GM23338 (cell line): ENCODE results near the gene TRABD2A. TPM values are rescaled to one million over a fixed set of nuclear protein-coding genes. Genes with fewer than 3 reads are reported as not detected.

Source experiments
- ATAC-seq: fragments of 200-7000 bp; cut with Tn5 transposase; 3 replicates; pipeline ENCODE4 v1.9.1; 2020
- DNase-seq: peaks from one replicate; pipeline ENCODE4 v3.0.0-alpha.2; 2015; ENCODE audit warnings: low spot score
- H2AFZ ChIP-seq: fragments of 200-600 bp; sonication (generic); 2 replicates; pipeline ENCODE4 v1.8.0; 2016; ENCODE audit warnings: antibody characterized with exemption, mild to moderate bottlenecking, moderate library complexity
- H3F3A ChIP-seq: fragments of 200-600 bp; sonication (generic); replicated peaks from 2 replicates; pipeline ENCODE4 v1.8.0; 2017; ENCODE audit warnings: antibody characterized with exemption, mixed run types, low read depth
- H3K27ac ChIP-seq: fragments of 200-600 bp; sonication (generic); 2 replicates; pipeline ENCODE4 v1.6.1; 2016; ENCODE audit warnings: low read depth
- H3K27me3 ChIP-seq: fragments of 200-600 bp; sonication (generic); 2 replicates; pipeline ENCODE4 v1.8.0; 2016; ENCODE audit warnings: mild to moderate bottlenecking, mixed run types, moderate library complexity; ENCODE audit not compliant: insufficient read depth
- H3K36me3 ChIP-seq: fragments of 200-600 bp; sonication (generic); 2 replicates; pipeline ENCODE4 v1.8.0; 2016; ENCODE audit warnings: mild to moderate bottlenecking; ENCODE audit not compliant: insufficient read depth
- H3K4me1 ChIP-seq: fragments of 200-600 bp; sonication (generic); 2 replicates; pipeline ENCODE4 v1.8.0; 2016; ENCODE audit warnings: mild to moderate bottlenecking, moderate library complexity; ENCODE audit not compliant: insufficient read depth
- H3K4me2 ChIP-seq: fragments of 200-600 bp; sonication (generic); 2 replicates; pipeline ENCODE4 v1.7.1; 2017; ENCODE audit warnings: mixed run types
- H3K4me3 ChIP-seq: fragments of 200-600 bp; sonication (generic); 2 replicates; pipeline ENCODE4 v1.6.1; 2016; ENCODE audit warnings: mixed run types
- H3K79me2 ChIP-seq: fragments of 200-600 bp; sonication (generic); replicated peaks from 2 replicates; pipeline ENCODE4 v1.8.0; 2017; ENCODE audit warnings: mild to moderate bottlenecking; ENCODE audit not compliant: insufficient read depth
- H3K9me2 ChIP-seq: fragments of 200-600 bp; sonication (generic); 2 replicates; pipeline ENCODE4 v1.8.0; 2017; ENCODE audit not compliant: insufficient read depth
- H4K20me1 ChIP-seq: fragments of 200-600 bp; sonication (generic); replicated peaks from 2 replicates; pipeline ENCODE4 v1.8.0; 2017; ENCODE audit warnings: mild to moderate bottlenecking; ENCODE audit not compliant: insufficient read depth
- H3K27ac Mint-ChIP-seq: 2 replicates; pipeline ENCODE4 v1.8.0; 2020; ENCODE audit warnings: inconsistent platforms, mild to moderate bottlenecking, moderate library complexity, mixed read lengths
- H3K27me3 Mint-ChIP-seq: 3 replicates; pipeline ENCODE4 v1.8.0; 2022; ENCODE audit warnings: low read depth, mild to moderate bottlenecking, moderate library complexity, mixed read lengths, inconsistent platforms; ENCODE audit not compliant: insufficient read depth, poor library complexity
- H3K36me3 Mint-ChIP-seq: 3 replicates; pipeline ENCODE4 v1.8.0; 2021; ENCODE audit warnings: low read depth, mild to moderate bottlenecking, inconsistent platforms, moderate library complexity, mixed read lengths
- H3K4me1 Mint-ChIP-seq: 3 replicates; pipeline ENCODE4 v1.8.0; 2020; ENCODE audit warnings: mild to moderate bottlenecking, inconsistent platforms, mixed read lengths
- H3K4me3 Mint-ChIP-seq: 3 replicates; pipeline ENCODE4 v1.8.0; 2021; ENCODE audit warnings: moderate library complexity, mild to moderate bottlenecking, inconsistent platforms, mixed read lengths
- H3K9me3 Mint-ChIP-seq: 3 replicates; pipeline ENCODE4 v1.8.0; 2020; ENCODE audit warnings: moderate library complexity, mild to moderate bottlenecking, inconsistent platforms, mixed read lengths
- CREB1 ChIP-seq: fragments of 250-450 bp; sonication (Bioruptor Pico); IDR thresholded peaks from 2 replicates; pipeline ENCODE4 v1.5.0; 2020; ENCODE audit warnings: low read depth, mild to moderate bottlenecking, moderate library complexity
- CTCF ChIP-seq, 2 experiments: fragments of 200-600 bp in 1 of 2; sonication (generic) in 1 of 2; conservative IDR thresholded peaks; 2 replicates each; pipeline versions ENCODE4 v1.5.1 to v1.6.1; 2016 to 2017; ENCODE audit warnings: antibody characterized with exemption in 2 of 2, low read depth in 2 of 2, mild to moderate bottlenecking in 2 of 2, moderate library complexity in 1 of 2
- EZH2 ChIP-seq: fragments of 200-600 bp; sonication (generic); IDR thresholded peaks from one replicate; pipeline ENCODE4 v1.8.0; 2017; ENCODE audit warnings: antibody characterized with exemption, mild to moderate bottlenecking, low read depth; ENCODE audit not compliant: unreplicated experiment
- EZH2phosphoT487 ChIP-seq: fragments of 200-600 bp; sonication (generic); IDR thresholded peaks from one replicate; pipeline ENCODE4 v1.8.1; 2018; ENCODE audit warnings: antibody characterized with exemption; ENCODE audit not compliant: unreplicated experiment
- JUNB ChIP-seq: IDR thresholded peaks from one replicate; pipeline ENCODE4 v1.6.1; 2016; ENCODE audit warnings: antibody characterized with exemption; ENCODE audit not compliant: unreplicated experiment
- NANOG ChIP-seq: IDR thresholded peaks from 2 replicates; pipeline ENCODE4 v1.6.1; 2016; ENCODE audit warnings: antibody characterized with exemption, borderline replicate concordance
- POLR2AphosphoS5 ChIP-seq: IDR thresholded peaks from 2 replicates; pipeline ENCODE4 v1.6.1; 2016; ENCODE audit warnings: antibody characterized with exemption, low read depth
- REST ChIP-seq: IDR thresholded peaks from one replicate; pipeline ENCODE4 v1.6.1; 2018; ENCODE audit warnings: antibody characterized with exemption; ENCODE audit not compliant: unreplicated experiment
- STAT1 ChIP-seq: IDR thresholded peaks from one replicate; pipeline ENCODE4 v1.6.1; 2016; ENCODE audit warnings: antibody characterized with exemption; ENCODE audit not compliant: unreplicated experiment
- ZNF114 ChIP-seq: fragments of 250-450 bp; sonication (Bioruptor Pico); IDR thresholded peaks from 2 replicates; pipeline ENCODE4 v1.5.0; 2020; ENCODE audit warnings: mild to moderate bottlenecking, moderate library complexity
- ZNF331 ChIP-seq: fragments of 250-450 bp; sonication (Bioruptor Pico); IDR thresholded peaks from 2 replicates; pipeline ENCODE4 v1.5.0; 2020; ENCODE audit warnings: low read depth, mild to moderate bottlenecking, moderate library complexity
- polyA plus RNA-seq: library from polyadenylated mRNA; unstranded; fragments of >200 nt; fragmentation: Nextera tagmentation; extraction: Ambion mirVana; gene quantifications from 2 replicates; pipeline ENCODE4 v1.2.1, GENCODE V29; 2016
- total RNA-seq: library from RNA; depleted of rRNA; stranded (reverse); fragments of >200 nt; shearing (Covaris generic); gene quantifications from 2 replicates; pipeline ENCODE4 v1.2.3, GENCODE V29; 2014
- TF ChIP-seq, protein P1 (sequence below): fragments of 250-450 bp; sonication (Bioruptor Pico); IDR thresholded peaks from 2 replicates; pipeline ENCODE4 v1.5.0; 2020; ENCODE audit warnings: mild to moderate bottlenecking, moderate library complexity
- TF ChIP-seq, protein P2 (sequence below): IDR thresholded peaks from 2 replicates; pipeline ENCODE4 v1.6.1; 2016; ENCODE audit warnings: antibody characterized with exemption

TRABD2A gene
- total and polyA plus RNA-seq, 2 experiments from 2014 or later = 5.5 to 12.1 TPM

- Mint-ChIP-seq H3K4me1 (peaks cover 8% of the 10 kb centered on the region; the same call in 2 of the 3 replicates), H3K27me3 (peaks cover 64% of the 10 kb centered on the region), H3K27ac (no peak overlapping the region), H3K4me3 (peak overlapping the region; percentile 85), H3K9me3 (no peaks in the 10 kb centered on the region), H3K36me3 (no peaks in the 10 kb centered on the region)
- no peak overlapping the region for H3K27ac ChIP-seq
- H3K27me3 ChIP-seq = peaks cover 82% of the 10 kb centered on the region
- DNase-seq (peak; percentile 39), ATAC-seq (no peak)
- H3K36me3 ChIP-seq = no peaks in the 10 kb centered on the region
- H3F3A ChIP-seq = 0 out of 2 replicates have a peak, but pooled peaks cover 8% of the 10 kb centered on the region
- H3K4me3 ChIP-seq = peak overlapping the region; percentile 93
- TF ChIP-seq ZNF331 (CRISPR knock-in tag) = no peak
- TF ChIP-seq CREB1 = no peak
- no peak for TF ChIP-seq JUNB
- TF ChIP-seq ZNF114 = no peak
- TF ChIP-seq POLR2AphosphoS5 = no peak
- TF ChIP-seq EZH2phosphoT487 = no peak
- no peak for TF ChIP-seq CTCF (conservative IDR thresholded peaks at IDR 0.05; ENCODE audit: low read depth in 2 of 2)
- TF ChIP-seq EZH2 = no peak
- TF ChIP-seq STAT1 = no peak
- TF ChIP-seq, protein P1, sequence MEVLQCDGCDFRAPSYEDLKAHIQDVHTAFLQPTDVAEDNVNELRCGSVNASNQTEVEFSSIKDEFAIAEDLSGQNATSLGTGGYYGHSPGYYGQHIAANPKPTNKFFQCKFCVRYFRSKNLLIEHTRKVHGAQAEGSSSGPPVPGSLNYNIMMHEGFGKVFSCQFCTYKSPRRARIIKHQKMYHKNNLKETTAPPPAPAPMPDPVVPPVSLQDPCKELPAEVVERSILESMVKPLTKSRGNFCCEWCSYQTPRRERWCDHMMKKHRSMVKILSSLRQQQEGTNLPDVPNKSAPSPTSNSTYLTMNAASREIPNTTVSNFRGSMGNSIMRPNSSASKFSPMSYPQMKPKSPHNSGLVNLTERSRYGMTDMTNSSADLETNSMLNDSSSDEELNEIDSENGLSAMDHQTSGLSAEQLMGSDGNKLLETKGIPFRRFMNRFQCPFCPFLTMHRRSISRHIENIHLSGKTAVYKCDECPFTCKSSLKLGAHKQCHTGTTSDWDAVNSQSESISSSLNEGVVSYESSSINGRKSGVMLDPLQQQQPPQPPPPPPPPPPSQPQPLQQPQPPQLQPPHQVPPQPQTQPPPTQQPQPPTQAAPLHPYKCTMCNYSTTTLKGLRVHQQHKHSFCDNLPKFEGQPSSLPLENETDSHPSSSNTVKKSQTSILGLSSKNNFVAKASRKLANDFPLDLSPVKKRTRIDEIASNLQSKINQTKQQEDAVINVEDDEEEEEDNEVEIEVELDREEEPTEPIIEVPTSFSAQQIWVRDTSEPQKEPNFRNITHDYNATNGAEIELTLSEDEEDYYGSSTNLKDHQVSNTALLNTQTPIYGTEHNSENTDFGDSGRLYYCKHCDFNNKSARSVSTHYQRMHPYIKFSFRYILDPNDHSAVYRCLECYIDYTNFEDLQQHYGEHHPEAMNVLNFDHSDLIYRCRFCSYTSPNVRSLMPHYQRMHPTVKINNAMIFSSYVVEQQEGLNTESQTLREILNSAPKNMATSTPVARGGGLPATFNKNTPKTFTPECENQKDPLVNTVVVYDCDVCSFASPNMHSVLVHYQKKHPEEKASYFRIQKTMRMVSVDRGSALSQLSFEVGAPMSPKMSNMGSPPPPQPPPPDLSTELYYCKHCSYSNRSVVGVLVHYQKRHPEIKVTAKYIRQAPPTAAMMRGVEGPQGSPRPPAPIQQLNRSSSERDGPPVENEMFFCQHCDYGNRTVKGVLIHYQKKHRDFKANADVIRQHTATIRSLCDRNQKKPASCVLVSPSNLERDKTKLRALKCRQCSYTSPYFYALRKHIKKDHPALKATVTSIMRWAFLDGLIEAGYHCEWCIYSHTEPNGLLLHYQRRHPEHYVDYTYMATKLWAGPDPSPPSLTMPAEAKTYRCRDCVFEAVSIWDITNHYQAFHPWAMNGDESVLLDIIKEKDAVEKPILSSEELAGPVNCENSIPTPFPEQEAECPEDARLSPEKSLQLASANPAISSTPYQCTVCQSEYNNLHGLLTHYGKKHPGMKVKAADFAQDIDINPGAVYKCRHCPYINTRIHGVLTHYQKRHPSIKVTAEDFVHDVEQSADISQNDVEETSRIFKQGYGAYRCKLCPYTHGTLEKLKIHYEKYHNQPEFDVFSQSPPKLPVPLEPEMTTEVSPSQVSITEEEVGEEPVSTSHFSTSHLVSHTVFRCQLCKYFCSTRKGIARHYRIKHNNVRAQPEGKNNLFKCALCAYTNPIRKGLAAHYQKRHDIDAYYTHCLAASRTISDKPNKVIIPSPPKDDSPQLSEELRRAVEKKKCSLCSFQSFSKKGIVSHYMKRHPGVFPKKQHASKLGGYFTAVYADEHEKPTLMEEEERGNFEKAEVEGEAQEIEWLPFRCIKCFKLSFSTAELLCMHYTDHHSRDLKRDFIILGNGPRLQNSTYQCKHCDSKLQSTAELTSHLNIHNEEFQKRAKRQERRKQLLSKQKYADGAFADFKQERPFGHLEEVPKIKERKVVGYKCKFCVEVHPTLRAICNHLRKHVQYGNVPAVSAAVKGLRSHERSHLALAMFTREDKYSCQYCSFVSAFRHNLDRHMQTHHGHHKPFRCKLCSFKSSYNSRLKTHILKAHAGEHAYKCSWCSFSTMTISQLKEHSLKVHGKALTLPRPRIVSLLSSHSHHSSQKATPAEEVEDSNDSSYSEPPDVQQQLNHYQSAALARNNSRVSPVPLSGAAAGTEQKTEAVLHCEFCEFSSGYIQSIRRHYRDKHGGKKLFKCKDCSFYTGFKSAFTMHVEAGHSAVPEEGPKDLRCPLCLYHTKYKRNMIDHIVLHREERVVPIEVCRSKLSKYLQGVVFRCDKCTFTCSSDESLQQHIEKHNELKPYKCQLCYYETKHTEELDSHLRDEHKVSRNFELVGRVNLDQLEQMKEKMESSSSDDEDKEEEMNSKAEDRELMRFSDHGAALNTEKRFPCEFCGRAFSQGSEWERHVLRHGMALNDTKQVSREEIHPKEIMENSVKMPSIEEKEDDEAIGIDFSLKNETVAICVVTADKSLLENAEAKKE (CRISPR knock-in tag) = no peak
- TF ChIP-seq, protein P2, sequence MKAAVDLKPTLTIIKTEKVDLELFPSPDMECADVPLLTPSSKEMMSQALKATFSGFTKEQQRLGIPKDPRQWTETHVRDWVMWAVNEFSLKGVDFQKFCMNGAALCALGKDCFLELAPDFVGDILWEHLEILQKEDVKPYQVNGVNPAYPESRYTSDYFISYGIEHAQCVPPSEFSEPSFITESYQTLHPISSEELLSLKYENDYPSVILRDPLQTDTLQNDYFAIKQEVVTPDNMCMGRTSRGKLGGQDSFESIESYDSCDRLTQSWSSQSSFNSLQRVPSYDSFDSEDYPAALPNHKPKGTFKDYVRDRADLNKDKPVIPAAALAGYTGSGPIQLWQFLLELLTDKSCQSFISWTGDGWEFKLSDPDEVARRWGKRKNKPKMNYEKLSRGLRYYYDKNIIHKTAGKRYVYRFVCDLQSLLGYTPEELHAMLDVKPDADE = no peak
- TF ChIP-seq REST = no peak
- no peak for TF ChIP-seq NANOG
- no peaks in the 10 kb centered on the region; the same call in 1 of the 2 replicates for H3K4me1 ChIP-seq
- H4K20me1 ChIP-seq = peaks cover 5% of the 10 kb centered on the region; the same call in 1 of the 2 replicates
- H3K9me2 ChIP-seq = no peaks in the 10 kb centered on the region
- peak overlapping the region; percentile 99 for H2AFZ ChIP-seq
- H3K79me2 ChIP-seq = no peaks in the 10 kb centered on the region; the same call in 1 of the 2 replicates
- H3K4me2 ChIP-seq = peak overlapping the region; percentile 87
Observed at GRCh38 chr2:84880395-84880644, 564 bp downstream of the TRABD2A start.
